Neural progenitor cell (in vitro differentiated cells): ENCODE measurements around the gene ACSM6. TPM values are rescaled to one million over a fixed set of nuclear protein-coding genes. Genes with fewer than 3 reads are reported as not detected.
"Not testable (repeated sequence)": the region's sequence is repeated elsewhere in the genome, so short reads cannot be mapped to it uniquely, and the experiment has no call there.

ENCODE experiments used
- DNase-seq: peaks from one replicate; pipeline ENCODE4 v3.0.0-alpha.2; 2016; ENCODE audit warnings: low spot score
- H2AFZ ChIP-seq: fragments of 200-600 bp; sonication (generic); replicated peaks from 2 replicates; pipeline ENCODE4 v1.6.1; 2016; ENCODE audit warnings: antibody characterized with exemption
- H3F3A ChIP-seq: fragments of 200-600 bp; sonication (generic); 2 replicates; pipeline ENCODE4 v1.6.1; 2016; ENCODE audit warnings: antibody characterized with exemption, low read depth
- H3K27ac ChIP-seq: fragments of 200-600 bp; sonication (generic); 2 replicates; pipeline ENCODE4 v1.5.1; 2016; ENCODE audit warnings: mild to moderate bottlenecking
- H3K27me3 ChIP-seq: fragments of 200-600 bp; sonication (generic); 2 replicates; pipeline ENCODE4 v1.6.1; 2016; ENCODE audit warnings: mild to moderate bottlenecking, moderate library complexity
- H3K36me3 ChIP-seq: fragments of 200-600 bp; sonication (generic); 2 replicates; pipeline ENCODE4 v1.5.1; 2016
- H3K4me1 ChIP-seq: fragments of 200-600 bp; sonication (generic); 2 replicates; pipeline ENCODE4 v1.6.1; 2016; ENCODE audit warnings: mixed run types
- H3K4me2 ChIP-seq: fragments of 200-600 bp; sonication (generic); 2 replicates; pipeline ENCODE4 v1.6.1; 2016
- H3K4me3 ChIP-seq: fragments of 200-600 bp; sonication (generic); 2 replicates; pipeline ENCODE4 v1.5.1; 2016
- H3K79me2 ChIP-seq: fragments of 200-600 bp; sonication (generic); 2 replicates; pipeline ENCODE4 v1.6.1; 2016; ENCODE audit warnings: low read depth
- H3K9ac ChIP-seq: fragments of 200-600 bp; sonication (generic); 2 replicates; pipeline ENCODE4 v1.6.1; 2016
- H3K9me3 ChIP-seq: fragments of 200-600 bp; sonication (generic); 2 replicates; pipeline ENCODE4 v1.5.1; 2016; ENCODE audit warnings: low read depth
- H4K20me1 ChIP-seq: fragments of 200-600 bp; sonication (generic); 2 replicates; pipeline ENCODE4 v1.6.1; 2016; ENCODE audit warnings: low read depth
- H3K27ac Mint-ChIP-seq: 3 replicates; pipeline ENCODE4 v1.8.0; 2021; ENCODE audit warnings: mixed read lengths
- H3K27me3 Mint-ChIP-seq: 2 replicates; pipeline ENCODE4 v1.8.0; 2022; ENCODE audit warnings: low read depth, mild to moderate bottlenecking, inconsistent platforms, moderate library complexity, mixed read lengths; ENCODE audit not compliant: insufficient read depth
- H3K36me3 Mint-ChIP-seq: 3 replicates; pipeline ENCODE4 v1.8.0; 2021; ENCODE audit warnings: mixed read lengths
- H3K4me1 Mint-ChIP-seq: 3 replicates; pipeline ENCODE4 v1.8.0; 2021; ENCODE audit warnings: mixed read lengths
- H3K4me3 Mint-ChIP-seq: 3 replicates; pipeline ENCODE4 v1.8.0; 2021; ENCODE audit warnings: mild to moderate bottlenecking, moderate library complexity, mixed read lengths
- H3K9me3 Mint-ChIP-seq: 3 replicates; pipeline ENCODE4 v1.8.0; 2020; ENCODE audit warnings: mixed read lengths
- EZH2 ChIP-seq: fragments of 200-600 bp; sonication (generic); IDR thresholded peaks from 2 replicates; pipeline ENCODE4 v1.6.1; 2017; ENCODE audit warnings: antibody characterized with exemption, mild to moderate bottlenecking, moderate library complexity
- EZH2phosphoT487 ChIP-seq: fragments of 200-600 bp; sonication (generic); IDR thresholded peaks from 2 replicates; pipeline ENCODE4 v1.6.1; 2017; ENCODE audit warnings: antibody characterized with exemption
- total RNA-seq: library from RNA; depleted of rRNA; stranded (reverse); fragments of >200 nt; gene quantifications from 2 replicates; pipeline ENCODE4 v1.2.3, GENCODE V29; 2015; ENCODE audit warnings: low replicate concordance
- TF ChIP-seq, protein P1 (sequence below): fragments of 200-600 bp; sonication (generic); IDR thresholded peaks from 2 replicates; pipeline ENCODE4 v1.5.1; 2017; ENCODE audit warnings: antibody characterized with exemption, mild to moderate bottlenecking

Gene ACSM6
- total RNA-seq, 1 donor from 2014 or later, result not detected

DNA sequence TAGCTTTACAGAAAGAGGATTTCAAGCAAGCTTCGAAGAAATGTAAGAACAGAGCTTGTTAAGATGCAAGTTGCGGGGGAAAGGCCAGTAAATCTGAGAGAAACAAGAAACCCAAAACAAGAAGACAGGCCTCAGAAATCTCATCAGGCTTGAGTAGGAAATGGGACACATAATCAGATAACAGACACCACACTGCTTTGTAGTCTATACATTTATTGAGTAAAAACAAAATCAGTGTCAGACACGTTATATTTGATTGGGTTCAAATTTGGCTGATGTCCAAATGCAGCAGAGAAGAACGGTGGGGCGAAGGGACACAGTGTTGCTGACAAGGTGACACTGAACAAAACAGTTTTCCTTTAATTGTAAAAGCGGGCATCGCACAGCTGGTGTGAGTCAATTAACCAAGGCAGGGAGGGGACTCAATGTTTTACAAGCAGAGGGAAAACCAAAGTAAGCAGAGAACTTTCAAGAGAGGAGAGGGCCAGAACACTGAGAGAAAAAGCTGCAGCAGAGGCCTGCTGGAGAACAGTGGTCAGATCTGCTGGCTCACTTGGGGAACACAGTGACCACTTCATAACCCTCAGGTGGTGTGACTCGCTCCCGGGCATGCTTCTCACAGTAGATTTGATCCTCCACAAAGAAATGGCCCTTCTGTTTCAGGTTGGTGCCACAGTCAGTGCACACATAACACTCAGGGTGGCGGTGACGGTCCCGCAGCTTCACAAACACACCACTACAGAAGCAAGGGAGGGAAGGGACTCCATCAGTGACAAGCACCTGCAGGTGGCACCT, 43.5 kb downstream of the ACSM6 start:
- Mint-ChIP-seq H3K4me3 (no peak overlapping the region), H3K9me3 (peaks cover 3% of the 10 kb centered on the region), H3K27ac (peak overlapping the region; percentile 31), H3K27me3 (peaks cover 4% of the 10 kb centered on the region), H3K4me1 (peaks cover 7% of the 10 kb centered on the region), H3K36me3 (no peaks in the 10 kb centered on the region)
- no peaks in the 10 kb centered on the region for H3K27me3 ChIP-seq
- no peak for DNase-seq
- H3K27ac ChIP-seq, result no peak overlapping the region
- H3K4me2 ChIP-seq, result no peak overlapping the region
- H3K9ac ChIP-seq, result no peak overlapping the region
- no peaks in the 10 kb centered on the region for H3K9me3 ChIP-seq
- H3K4me3 ChIP-seq, result no peak overlapping the region
- TF ChIP-seq EZH2 (no peak), EZH2phosphoT487 (no peak)
- no peak overlapping the region for H2AFZ ChIP-seq
- H3K79me2 ChIP-seq, result no peaks in the 10 kb centered on the region
- peaks cover 5% of the 10 kb centered on the region for H3K4me1 ChIP-seq
- H3F3A ChIP-seq, result no peaks in the 10 kb centered on the region
- no peaks in the 10 kb centered on the region for H3K36me3 ChIP-seq
- H4K20me1 ChIP-seq, result no peaks in the 10 kb centered on the region

DNA sequence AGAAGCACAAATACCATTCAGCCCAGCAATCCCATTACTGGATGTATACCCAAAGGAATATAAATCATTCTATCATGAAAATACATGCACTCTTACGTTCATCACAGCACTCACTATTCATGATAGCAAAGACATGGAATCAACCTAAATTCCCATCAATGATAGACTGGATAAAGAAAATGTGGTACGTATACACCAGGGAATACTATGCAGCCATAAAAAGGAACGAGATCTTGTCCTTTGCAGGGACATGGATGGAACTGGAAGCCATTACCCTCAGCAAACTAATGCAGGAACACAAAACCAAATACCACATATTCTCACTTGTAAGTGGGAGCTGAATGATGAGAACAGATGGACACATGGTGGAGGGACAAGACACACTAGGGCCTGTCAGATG, 46.1 kb downstream of the ACSM6 start:
- H2AFZ ChIP-seq, H3K9me3 ChIP-seq, H3K36me3 ChIP-seq, H3K4me3 Mint-ChIP-seq, H4K20me1 ChIP-seq, H3K4me3 ChIP-seq, H3K9me3 Mint-ChIP-seq, H3K27ac Mint-ChIP-seq, H3K27me3 ChIP-seq, H3F3A ChIP-seq, DNase-seq, H3K9ac ChIP-seq, H3K27ac ChIP-seq, H3K4me1 Mint-ChIP-seq, H3K4me2 ChIP-seq, H3K79me2 ChIP-seq, H3K36me3 Mint-ChIP-seq, H3K4me1 ChIP-seq, H3K27me3 Mint-ChIP-seq: not testable (repeated sequence)

DNA sequence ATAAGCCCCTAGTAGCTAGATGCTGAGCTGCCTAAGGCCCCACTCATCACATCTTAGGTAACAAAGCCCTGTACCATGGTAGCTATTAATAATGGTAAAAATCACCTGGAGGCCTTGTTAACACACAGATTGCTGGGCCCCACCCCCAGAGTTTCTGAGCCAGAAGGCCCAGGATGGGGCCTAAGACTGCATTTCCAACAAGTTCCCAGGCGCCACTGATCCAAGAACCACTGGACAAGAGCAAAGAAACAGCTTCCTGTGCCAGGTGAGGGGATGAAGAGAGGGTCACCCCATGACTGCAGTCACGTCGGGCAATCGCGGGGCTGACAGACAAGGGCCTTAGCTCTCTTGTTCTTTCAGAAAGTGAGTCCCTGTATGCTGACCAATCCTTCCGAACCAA, 46.8 kb downstream of the ACSM6 start:
- Histone ChIP-seq H2AFZ (no peak overlapping the region), H3K4me2 (no peak overlapping the region), H3K36me3 (no peaks in the 10 kb centered on the region), H3K4me3 (no peak overlapping the region), H3K4me1 (no peaks in the 10 kb centered on the region), H3K9me3 (no peaks in the 10 kb centered on the region), H3K27ac (no peak overlapping the region), H3K9ac (no peak overlapping the region), H3K27me3 (no peaks in the 10 kb centered on the region), H4K20me1 (no peaks in the 10 kb centered on the region), H3K79me2 (no peaks in the 10 kb centered on the region), H3F3A (no peaks in the 10 kb centered on the region)
- no peak overlapping the region for H3K27ac Mint-ChIP-seq
- no peaks in the 10 kb centered on the region for H3K36me3 Mint-ChIP-seq
- H3K9me3 Mint-ChIP-seq, result peaks cover 3% of the 10 kb centered on the region
- DNase-seq, result no peak
- H3K4me3 Mint-ChIP-seq, result no peak overlapping the region
- TF ChIP-seq, protein P1, sequence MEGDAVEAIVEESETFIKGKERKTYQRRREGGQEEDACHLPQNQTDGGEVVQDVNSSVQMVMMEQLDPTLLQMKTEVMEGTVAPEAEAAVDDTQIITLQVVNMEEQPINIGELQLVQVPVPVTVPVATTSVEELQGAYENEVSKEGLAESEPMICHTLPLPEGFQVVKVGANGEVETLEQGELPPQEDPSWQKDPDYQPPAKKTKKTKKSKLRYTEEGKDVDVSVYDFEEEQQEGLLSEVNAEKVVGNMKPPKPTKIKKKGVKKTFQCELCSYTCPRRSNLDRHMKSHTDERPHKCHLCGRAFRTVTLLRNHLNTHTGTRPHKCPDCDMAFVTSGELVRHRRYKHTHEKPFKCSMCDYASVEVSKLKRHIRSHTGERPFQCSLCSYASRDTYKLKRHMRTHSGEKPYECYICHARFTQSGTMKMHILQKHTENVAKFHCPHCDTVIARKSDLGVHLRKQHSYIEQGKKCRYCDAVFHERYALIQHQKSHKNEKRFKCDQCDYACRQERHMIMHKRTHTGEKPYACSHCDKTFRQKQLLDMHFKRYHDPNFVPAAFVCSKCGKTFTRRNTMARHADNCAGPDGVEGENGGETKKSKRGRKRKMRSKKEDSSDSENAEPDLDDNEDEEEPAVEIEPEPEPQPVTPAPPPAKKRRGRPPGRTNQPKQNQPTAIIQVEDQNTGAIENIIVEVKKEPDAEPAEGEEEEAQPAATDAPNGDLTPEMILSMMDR, result no peak
- no peak for TF ChIP-seq EZH2phosphoT487
- TF ChIP-seq EZH2, result no peak
- peaks cover 6% of the 10 kb centered on the region for H3K4me1 Mint-ChIP-seq
- H3K27me3 Mint-ChIP-seq, result peaks cover 5% of the 10 kb centered on the region

DNA sequence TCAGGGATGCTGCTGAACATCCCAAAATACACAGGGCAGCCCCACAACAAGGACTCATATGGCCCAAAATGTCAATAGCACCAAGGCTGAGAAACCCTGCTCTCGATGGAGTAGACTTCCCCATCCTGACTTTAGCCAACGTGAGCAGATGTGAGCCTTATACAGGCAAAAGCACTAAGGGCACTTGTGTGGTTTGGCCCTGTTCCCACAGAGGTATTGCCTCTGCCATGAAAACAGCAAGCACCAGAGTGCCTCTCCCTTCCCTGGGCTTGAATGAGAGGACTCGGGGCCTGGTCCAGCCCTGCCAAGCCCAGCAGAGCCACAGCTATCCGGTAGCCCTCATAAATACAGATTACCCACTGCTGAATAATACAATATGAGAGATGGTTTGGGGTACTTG, 47.5 kb downstream of the ACSM6 start:
- no peaks in the 10 kb centered on the region for H3F3A ChIP-seq
- H3K4me3 ChIP-seq, result no peak overlapping the region
- no peaks in the 10 kb centered on the region for H3K9me3 ChIP-seq
- H3K9ac ChIP-seq, result no peak overlapping the region
- H3K36me3 ChIP-seq, result no peaks in the 10 kb centered on the region
- no peak for TF ChIP-seq EZH2
- TF ChIP-seq, protein P1, result no peak
- no peak for TF ChIP-seq EZH2phosphoT487
- DNase-seq, result no peak
- H3K4me1 ChIP-seq, result no peaks in the 10 kb centered on the region
- H3K4me3 Mint-ChIP-seq, result no peak overlapping the region
- no peak overlapping the region for H3K27ac ChIP-seq
- no peak overlapping the region for H2AFZ ChIP-seq
- H3K79me2 ChIP-seq, result no peaks in the 10 kb centered on the region
- H3K27ac Mint-ChIP-seq, result no peak overlapping the region
- H3K27me3 Mint-ChIP-seq, result peaks cover 5% of the 10 kb centered on the region
- no peaks in the 10 kb centered on the region for H4K20me1 ChIP-seq
- no peak overlapping the region for H3K4me2 ChIP-seq
- H3K4me1 Mint-ChIP-seq, result no peaks in the 10 kb centered on the region
- no peaks in the 10 kb centered on the region for H3K36me3 Mint-ChIP-seq
- peaks cover 3% of the 10 kb centered on the region for H3K9me3 Mint-ChIP-seq
- H3K27me3 ChIP-seq, result no peaks in the 10 kb centered on the region
